ENCODE data around the gene RSPO3.

Gene RSPO3

DNA sequence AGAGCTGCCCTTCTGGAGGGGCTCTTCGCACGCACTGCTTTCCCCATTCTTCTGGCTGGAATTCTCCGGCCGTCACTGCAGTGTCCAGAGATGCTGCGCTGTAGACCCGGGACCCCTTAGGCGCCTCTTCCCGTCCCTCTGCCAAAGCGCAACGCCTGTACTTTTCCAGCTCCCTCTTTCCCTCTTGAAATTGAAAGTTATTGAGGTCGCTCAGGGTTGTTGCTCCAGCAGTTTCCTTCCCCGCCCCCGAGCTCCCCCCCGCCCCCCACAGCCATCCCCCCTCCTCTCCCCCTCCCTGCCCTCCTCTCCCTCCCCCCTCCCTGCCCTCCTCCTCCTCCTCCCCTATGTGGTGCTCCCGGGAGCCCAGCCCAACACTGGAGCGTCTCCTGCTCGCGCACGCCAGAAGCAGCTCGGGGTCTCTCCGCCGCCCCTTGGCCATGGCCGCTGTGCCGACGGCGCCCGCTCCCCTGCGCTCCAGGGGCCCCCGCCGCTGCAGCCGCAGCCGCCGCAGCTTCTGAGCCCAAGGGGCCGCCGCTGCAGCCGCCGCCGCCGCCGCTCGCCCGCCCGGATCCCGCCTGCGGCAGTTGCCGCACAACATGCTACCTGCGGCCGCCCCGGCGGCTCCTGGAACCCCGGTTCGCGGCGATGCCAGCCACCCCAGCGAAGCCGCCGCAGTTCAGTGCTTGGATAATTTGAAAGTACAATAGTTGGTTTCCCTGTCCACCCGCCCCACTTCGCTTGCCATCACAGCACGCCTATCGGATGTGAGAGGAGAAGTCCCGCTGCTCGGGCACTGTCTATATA, at the start of gene RSPO3:
TSS of gene RSPO3 (plus strand) at position 374 of the 804 bp plus-strand sequence. CDS start 522 bp downstream, outside the sequence.
- DNase-seq (ENCODE audit: low read depth, low spot score), result no peak
- no peak within 1 kb of the TSS for H3K9ac ChIP-seq (ENCODE audit: insufficient read length)
- TF ChIP-seq POLR2AphosphoS5 (IDR thresholded peaks at IDR 0.05; ENCODE audit: borderline replicate concordance, low read depth, low read length) (no peak), FOXP2 (optimal IDR thresholded peaks at IDR 0.05; ENCODE audit: control extremely low read depth, extremely low read length, insufficient read depth) (no peak), EZH2 (IDR thresholded peaks at IDR 0.05) (no peak)

GRCh38 chr6:127069659-127070279, 48.7 kb upstream of the RSPO3 start:
- Histone ChIP-seq H3K36me3 (ENCODE audit: insufficient read depth, low read length) (no peaks in the 10 kb centered on the region), H3K27ac (no peak overlapping the region), H3K4me3 (no peak overlapping the region), H3K9ac (ENCODE audit: insufficient read length) (no peak overlapping the region), H3K9me3 (ENCODE audit: low read depth, low read length) (no peaks in the 10 kb centered on the region)
- TF ChIP-seq FOXP2 (optimal IDR thresholded peaks at IDR 0.05; ENCODE audit: control extremely low read depth, extremely low read length, insufficient read depth), result no peak
- TF ChIP-seq EZH2 (IDR thresholded peaks at IDR 0.05), result no peak
- TF ChIP-seq POLR2AphosphoS5 (IDR thresholded peaks at IDR 0.05; ENCODE audit: borderline replicate concordance, low read depth, low read length), result no peak
- no peak for DNase-seq (ENCODE audit: low read depth, low spot score)

More for the DNA sequence above, at the start of gene RSPO3:
- Histone ChIP-seq H3K36me3 (ENCODE audit: insufficient read depth, low read length) (no peaks in the 10 kb centered on the region), H3K4me3 (peak within 1 kb of the TSS; percentile 76), H3K27ac (no peak within 1 kb of the TSS), H3K9me3 (ENCODE audit: low read depth, low read length) (no peaks in the 10 kb centered on the region)

GRCh38 chr6:127073222-127073621, 45.2 kb upstream of the RSPO3 start:
- DNase-seq (ENCODE audit: low read depth, low spot score), result no peak
- TF ChIP-seq FOXP2 (optimal IDR thresholded peaks at IDR 0.05; ENCODE audit: control extremely low read depth, extremely low read length, insufficient read depth) (no peak), EZH2 (IDR thresholded peaks at IDR 0.05) (no peak), POLR2AphosphoS5 (IDR thresholded peaks at IDR 0.05; ENCODE audit: borderline replicate concordance, low read depth, low read length) (no peak)
- Histone ChIP-seq H3K9me3 (ENCODE audit: low read depth, low read length) (no peaks in the 10 kb centered on the region), H3K27ac (no peak overlapping the region), H3K36me3 (ENCODE audit: insufficient read depth, low read length) (no peaks in the 10 kb centered on the region), H3K9ac (ENCODE audit: insufficient read length) (no peak overlapping the region), H3K4me3 (no peak overlapping the region)

DNA sequence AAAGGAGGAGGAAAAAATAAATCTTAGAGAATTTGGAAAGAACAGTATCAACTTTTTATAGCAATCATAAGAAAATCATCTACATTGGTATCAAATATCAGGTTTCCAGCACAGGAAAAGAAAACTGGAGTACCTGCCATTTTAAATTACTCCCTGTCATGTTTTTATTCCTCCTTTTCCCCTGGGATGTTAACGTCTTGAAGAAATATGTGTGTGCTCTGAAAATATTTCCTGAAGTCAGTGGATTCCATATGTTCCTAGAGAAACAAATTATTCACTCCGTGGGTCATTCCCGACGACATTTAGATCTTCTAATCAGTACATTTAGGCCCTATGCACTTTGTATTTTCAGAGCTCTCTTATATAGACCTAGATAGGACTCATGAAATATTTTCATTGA, 42.0 kb upstream of the RSPO3 start:
- no peak overlapping the region for H3K27ac ChIP-seq
- H3K9ac ChIP-seq (ENCODE audit: insufficient read length), result no peak overlapping the region
- no peaks in the 10 kb centered on the region for H3K36me3 ChIP-seq (ENCODE audit: insufficient read depth, low read length)
- no peaks in the 10 kb centered on the region for H3K9me3 ChIP-seq (ENCODE audit: low read depth, low read length)
- no peak overlapping the region for H3K4me3 ChIP-seq
- no peak for TF ChIP-seq EZH2 (IDR thresholded peaks at IDR 0.05)
- TF ChIP-seq FOXP2 (optimal IDR thresholded peaks at IDR 0.05; ENCODE audit: control extremely low read depth, extremely low read length, insufficient read depth), result no peak
- no peak for TF ChIP-seq POLR2AphosphoS5 (IDR thresholded peaks at IDR 0.05; ENCODE audit: borderline replicate concordance, low read depth, low read length)
- no peak for DNase-seq (ENCODE audit: low read depth, low spot score)

- Histone ChIP-seq H3K4me3 (no peak overlapping the region), H3K27ac (no peak overlapping the region), H3K9me3 (ENCODE audit: low read depth, low read length) (no peaks in the 10 kb centered on the region), H3K9ac (ENCODE audit: insufficient read length) (no peak overlapping the region), H3K36me3 (ENCODE audit: insufficient read depth, low read length) (no peaks in the 10 kb centered on the region)
- DNase-seq (ENCODE audit: low read depth, low spot score), result no peak
- TF ChIP-seq FOXP2 (optimal IDR thresholded peaks at IDR 0.05; ENCODE audit: control extremely low read depth, extremely low read length, insufficient read depth) (no peak), EZH2 (IDR thresholded peaks at IDR 0.05) (no peak), POLR2AphosphoS5 (IDR thresholded peaks at IDR 0.05; ENCODE audit: borderline replicate concordance, low read depth, low read length) (no peak)
These were observed 40.6 kb upstream of the RSPO3 start for GRCh38 chr6:127077886-127078285.

DNA sequence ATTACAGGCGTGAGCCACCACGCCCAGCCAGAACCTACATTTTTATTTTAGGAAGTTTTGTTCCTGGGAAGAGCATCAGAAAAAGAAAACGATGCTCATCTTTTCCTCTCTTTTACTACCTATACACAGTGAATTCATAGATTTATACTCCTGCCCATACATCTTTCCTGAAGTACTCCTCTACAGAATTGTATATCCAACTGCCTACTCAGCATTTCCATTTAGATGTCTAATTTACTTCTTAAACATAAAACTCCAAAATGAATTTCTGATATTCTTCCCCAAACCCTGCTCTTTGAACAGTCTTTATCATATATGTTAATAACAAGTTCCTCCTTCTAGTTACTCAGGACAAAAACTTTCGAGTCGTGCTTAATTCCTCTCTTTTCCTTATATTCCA, 39.8 kb upstream of the RSPO3 start:
- no peak overlapping the region for H3K4me3 ChIP-seq
- no peaks in the 10 kb centered on the region for H3K36me3 ChIP-seq (ENCODE audit: insufficient read depth, low read length)
- no peak overlapping the region for H3K27ac ChIP-seq
- DNase-seq (ENCODE audit: low read depth, low spot score), result no peak
- H3K9me3 ChIP-seq (ENCODE audit: low read depth, low read length), result no peaks in the 10 kb centered on the region
- H3K9ac ChIP-seq (ENCODE audit: insufficient read length), result no peak overlapping the region
- no peak for TF ChIP-seq FOXP2 (optimal IDR thresholded peaks at IDR 0.05; ENCODE audit: control extremely low read depth, extremely low read length, insufficient read depth)
- no peak for TF ChIP-seq POLR2AphosphoS5 (IDR thresholded peaks at IDR 0.05; ENCODE audit: borderline replicate concordance, low read depth, low read length)
- no peak for TF ChIP-seq EZH2 (IDR thresholded peaks at IDR 0.05)

GRCh38 chr6:127079681-127080080, 38.8 kb upstream of the RSPO3 start:
- H3K9ac ChIP-seq (ENCODE audit: insufficient read length), result no peak overlapping the region
- no peaks in the 10 kb centered on the region for H3K9me3 ChIP-seq (ENCODE audit: low read depth, low read length)
- DNase-seq (ENCODE audit: low read depth, low spot score), result no peak
- no peak overlapping the region for H3K4me3 ChIP-seq
- H3K36me3 ChIP-seq (ENCODE audit: insufficient read depth, low read length), result no peaks in the 10 kb centered on the region
- TF ChIP-seq FOXP2 (optimal IDR thresholded peaks at IDR 0.05; ENCODE audit: control extremely low read depth, extremely low read length, insufficient read depth), result no peak
- no peak for TF ChIP-seq EZH2 (IDR thresholded peaks at IDR 0.05)
- TF ChIP-seq POLR2AphosphoS5 (IDR thresholded peaks at IDR 0.05; ENCODE audit: borderline replicate concordance, low read depth, low read length), result no peak
- no peak overlapping the region for H3K27ac ChIP-seq

GRCh38 chr6:127080081-127080480, 38.4 kb upstream of the RSPO3 start:
- Histone ChIP-seq H3K36me3 (ENCODE audit: insufficient read depth, low read length) (no peaks in the 10 kb centered on the region), H3K9ac (ENCODE audit: insufficient read length) (no peak overlapping the region), H3K9me3 (ENCODE audit: low read depth, low read length) (no peaks in the 10 kb centered on the region), H3K27ac (no peak overlapping the region), H3K4me3 (no peak overlapping the region)
- DNase-seq (ENCODE audit: low read depth, low spot score), result no peak
- TF ChIP-seq FOXP2 (optimal IDR thresholded peaks at IDR 0.05; ENCODE audit: control extremely low read depth, extremely low read length, insufficient read depth) (no peak), POLR2AphosphoS5 (IDR thresholded peaks at IDR 0.05; ENCODE audit: borderline replicate concordance, low read depth, low read length) (no peak), EZH2 (IDR thresholded peaks at IDR 0.05) (no peak)

All from SK-N-MC (cell line).